ENCODE measurements around the gene ATP6V0C. TPM values are rescaled to one million over a fixed set of nuclear protein-coding genes. Genes with fewer than 3 reads are reported as not detected.

The ATP6V0C gene
- total RNA-seq, 1 experiment from 2014 or later, result 67.4 TPM

GRCh38 chr16:2475413-2476344, 38.1 kb upstream of the ATP6V0C start:
- Histone ChIP-seq H3K4me3 (ENCODE audit: low read length) (peak overlapping the region; percentile 69), H3F3A (ENCODE audit: low read length, unreplicated experiment) (no peaks in the 10 kb centered on the region), H3K79me2 (ENCODE audit: low read length) (peaks cover 33% of the 10 kb centered on the region), H3K9me2 (replicated peaks; ENCODE audit: low read length) (no peaks in the 10 kb centered on the region), H3K27ac (ENCODE audit: low read length) (no peak overlapping the region), H2AFZ (ENCODE audit: low read length) (0 out of 2 replicates have a peak overlapping the region, but pooled peaks have one; percentile 36), H3K27me3 (ENCODE audit: low read length) (no peaks in the 10 kb centered on the region), H3K4me1 (ENCODE audit: insufficient read depth, low read length) (no peaks in the 10 kb centered on the region; the same call in 1 of the 2 replicates), H3K36me3 (ENCODE audit: low read depth, low read length) (no peaks in the 10 kb centered on the region), H3K9me3 (ENCODE audit: low read length) (no peaks in the 10 kb centered on the region), H3K9ac (ENCODE audit: low read length) (no peak overlapping the region), H4K20me1 (ENCODE audit: low read length) (no peaks in the 10 kb centered on the region), H3K4me2 (ENCODE audit: low read length) (peak overlapping the region; percentile 89)
- ChIA-PET POLR2A (ENCODE audit: unreplicated experiment) (no interaction called here), CTCF (no interaction called here)
- ATAC-seq (peak; percentile 14; the same call in 1 of the 2 replicates), DNase-seq (no peak)
- TF ChIP-seq EZH2phosphoT487 (IDR thresholded peaks at IDR 0.05; ENCODE audit: borderline replicate concordance, low read length), result no peak
- TF ChIP-seq EZH2 (IDR thresholded peaks at IDR 0.05; ENCODE audit: low read length, unreplicated experiment), result no peak
- TF ChIP-seq CTCF (conservative IDR thresholded peaks at IDR 0.05; ENCODE audit: low read depth, low read length), result no peak
- intact Hi-C loops (cut with micrococcal nuclease), result no loop called here
- BruUV-seq (replicated peaks), result no TSS peak

- H3K9ac ChIP-seq (ENCODE audit: low read length), result no peak overlapping the region
- no peaks in the 10 kb centered on the region; the same call in 1 of the 2 replicates for H3K4me1 ChIP-seq (ENCODE audit: insufficient read depth, low read length)
- ChIA-PET CTCF (no interaction called here), POLR2A (ENCODE audit: unreplicated experiment) (no interaction called here)
- peak overlapping the region; percentile 89 for H3K4me2 ChIP-seq (ENCODE audit: low read length)
- peaks cover 33% of the 10 kb centered on the region for H3K79me2 ChIP-seq (ENCODE audit: low read length)
- no peak overlapping the region for H2AFZ ChIP-seq (ENCODE audit: low read length)
- no peaks in the 10 kb centered on the region for H3K9me3 ChIP-seq (ENCODE audit: low read length)
- no peak for ATAC-seq
- no TSS peak for BruUV-seq (replicated peaks)
- H3K27me3 ChIP-seq (ENCODE audit: low read length), result no peaks in the 10 kb centered on the region
- no peaks in the 10 kb centered on the region for H3K9me2 ChIP-seq (replicated peaks; ENCODE audit: low read length)
- no peak overlapping the region for H3K27ac ChIP-seq (ENCODE audit: low read length)
- no peaks in the 10 kb centered on the region for H3F3A ChIP-seq (ENCODE audit: low read length, unreplicated experiment)
- intact Hi-C loops (cut with micrococcal nuclease), result no loop called here
- H3K36me3 ChIP-seq (ENCODE audit: low read depth, low read length), result no peaks in the 10 kb centered on the region
- H3K4me3 ChIP-seq (ENCODE audit: low read length), result peak overlapping the region; percentile 69
- no peak for TF ChIP-seq EZH2phosphoT487 (IDR thresholded peaks at IDR 0.05; ENCODE audit: borderline replicate concordance, low read length)
- no peak for TF ChIP-seq CTCF (conservative IDR thresholded peaks at IDR 0.05; ENCODE audit: low read depth, low read length)
- TF ChIP-seq EZH2 (IDR thresholded peaks at IDR 0.05; ENCODE audit: low read length, unreplicated experiment), result no peak
- no peaks in the 10 kb centered on the region for H4K20me1 ChIP-seq (ENCODE audit: low read length)
- DNase-seq, result no peak
Observed at GRCh38 chr16:2476345-2476720, 37.4 kb upstream of the ATP6V0C start.

DNA sequence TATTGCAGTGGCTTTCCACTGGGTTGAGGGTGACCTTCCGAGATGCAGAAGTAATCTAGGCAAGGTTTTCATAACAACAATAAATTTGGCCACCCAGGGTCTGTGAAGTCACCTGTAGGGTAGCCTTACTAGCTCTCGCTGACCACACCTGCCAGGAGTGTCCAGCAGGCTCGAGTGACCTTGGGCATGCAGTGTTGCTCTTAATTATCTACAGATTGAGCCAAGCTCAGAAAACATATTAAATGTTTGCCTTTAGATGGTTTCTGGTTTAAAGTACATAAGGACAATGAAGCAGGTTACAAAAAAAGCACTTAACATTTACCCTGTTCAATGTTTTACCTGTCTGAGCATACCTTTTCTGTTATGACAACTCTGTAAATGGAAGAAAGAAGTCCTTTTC, 37.0 kb upstream of the ATP6V0C start:
- ATAC-seq, result no peak

More for the DNA sequence above, 37.0 kb upstream of the ATP6V0C start:
- Histone ChIP-seq H3F3A (ENCODE audit: low read length, unreplicated experiment) (no peaks in the 10 kb centered on the region), H3K27ac (ENCODE audit: low read length) (no peak overlapping the region), H3K4me2 (ENCODE audit: low read length) (no peak overlapping the region), H3K9me3 (ENCODE audit: low read length) (no peaks in the 10 kb centered on the region), H4K20me1 (ENCODE audit: low read length) (no peaks in the 10 kb centered on the region), H3K9me2 (replicated peaks; ENCODE audit: low read length) (no peaks in the 10 kb centered on the region), H3K4me3 (ENCODE audit: low read length) (no peak overlapping the region), H3K9ac (ENCODE audit: low read length) (no peak overlapping the region), H2AFZ (ENCODE audit: low read length) (no peak overlapping the region), H3K4me1 (ENCODE audit: insufficient read depth, low read length) (no peaks in the 10 kb centered on the region; the same call in 1 of the 2 replicates), H3K79me2 (ENCODE audit: low read length) (peaks cover 33% of the 10 kb centered on the region), H3K36me3 (ENCODE audit: low read depth, low read length) (no peaks in the 10 kb centered on the region), H3K27me3 (ENCODE audit: low read length) (no peaks in the 10 kb centered on the region)
- ChIA-PET CTCF (no interaction called here), POLR2A (ENCODE audit: unreplicated experiment) (no interaction called here)
- TSS peak; percentile 43 for BruUV-seq (replicated peaks)
- no peak for DNase-seq
- intact Hi-C loops (cut with micrococcal nuclease), result no loop called here
- TF ChIP-seq EZH2 (IDR thresholded peaks at IDR 0.05; ENCODE audit: low read length, unreplicated experiment) (no peak), EZH2phosphoT487 (IDR thresholded peaks at IDR 0.05; ENCODE audit: borderline replicate concordance, low read length) (no peak), CTCF (conservative IDR thresholded peaks at IDR 0.05; ENCODE audit: low read depth, low read length) (no peak)

Data from PC-3 (cell line).